Measurements from ENCODE around the gene SYT13.

- TF ChIP-seq CTCF (IDR thresholded peaks at IDR 0.05) (no peak), POLR2AphosphoS5 (IDR thresholded peaks at IDR 0.05) (no peak), POLR2A (IDR thresholded peaks at IDR 0.05) (no peak), EP300 (IDR thresholded peaks at IDR 0.05) (no peak)
Observed at GRCh38 chr11:45304992-45305335, 18.8 kb upstream of the SYT13 start.

Measured in gastroesophageal sphincter (tissue), 3 donors.